SK-N-SH treated with all-trans-retinoic acid at 6 μM for 48 hours (cell line): ENCODE results near the gene SERGEF.

Experiments
- ATAC-seq: fragments of 200-7000 bp; cut with Tn5 transposase; 3 replicates; pipeline ENCODE4 v1.9.1; 2020; ENCODE audit warnings: mild to moderate bottlenecking, moderate library complexity
- ARNTL ChIP-seq: fragments of 450-650 bp; formaldehyde crosslinking; IDR thresholded peaks from 2 replicates; pipeline ENCODE4 v1.5.0; 2020; ENCODE audit warnings: low read depth, mild to moderate bottlenecking, moderate library complexity, borderline replicate concordance
- CSDC2 ChIP-seq: fragments of 250-450 bp; sonication (Bioruptor Pico); IDR thresholded peaks from 2 replicates; pipeline ENCODE4 v1.5.0; 2020; ENCODE audit warnings: mild to moderate bottlenecking, moderate library complexity
- ESRRG ChIP-seq: fragments of 250-450 bp; sonication (Bioruptor Pico); IDR thresholded peaks from 2 replicates; pipeline ENCODE4 v1.6.1; 2021; ENCODE audit warnings: mild to moderate bottlenecking
- GLIS3 ChIP-seq: fragments of 250-450 bp; sonication (Bioruptor Pico); IDR thresholded peaks from 2 replicates; pipeline ENCODE4 v1.5.0; 2020; ENCODE audit warnings: mild to moderate bottlenecking, moderate library complexity
- ISL1 ChIP-seq: fragments of 250-450 bp; sonication (Bioruptor Pico); IDR thresholded peaks from 2 replicates; pipeline ENCODE4 v2.1.2; 2022; ENCODE audit warnings: mild to moderate bottlenecking, moderate library complexity
- OSR1 ChIP-seq: fragments of 250-450 bp; sonication (Bioruptor Pico); IDR thresholded peaks from 2 replicates; pipeline ENCODE4 v1.8.0; 2022; ENCODE audit warnings: moderate library complexity, mild to moderate bottlenecking, inconsistent platforms
- PPARA ChIP-seq: fragments of 250-450 bp; sonication (Bioruptor Pico); IDR thresholded peaks from 2 replicates; pipeline ENCODE4 v1.5.0; 2020; ENCODE audit warnings: mild to moderate bottlenecking, borderline replicate concordance
- RARB ChIP-seq: fragments of 250-450 bp; sonication (Bioruptor Pico); IDR thresholded peaks from 2 replicates; pipeline ENCODE4 v1.8.0; 2021; ENCODE audit warnings: mild to moderate bottlenecking, moderate library complexity
- SNAI2 ChIP-seq: fragments of 250-450 bp; sonication (Bioruptor Pico); IDR thresholded peaks from 2 replicates; pipeline ENCODE4 v1.5.0; 2020; ENCODE audit warnings: mild to moderate bottlenecking, moderate library complexity
- TCF4 ChIP-seq: fragments of 250-450 bp; sonication (Bioruptor Pico); IDR thresholded peaks from 2 replicates; pipeline ENCODE4 v1.8.0; 2021; ENCODE audit warnings: mild to moderate bottlenecking, moderate library complexity, borderline replicate concordance
- TOX ChIP-seq: fragments of 250-450 bp; sonication (Bioruptor Pico); IDR thresholded peaks from 2 replicates; pipeline ENCODE4 v1.8.0; 2021; ENCODE audit warnings: mild to moderate bottlenecking, moderate library complexity, borderline replicate concordance
- ZC3H10 ChIP-seq: fragments of 250-450 bp; sonication (Bioruptor Pico); IDR thresholded peaks from 2 replicates; pipeline ENCODE4 v1.5.1; 2021; ENCODE audit warnings: mild to moderate bottlenecking, moderate library complexity
- ZFP3 ChIP-seq: fragments of 250-450 bp; sonication (Bioruptor Pico); IDR thresholded peaks from 2 replicates; pipeline ENCODE4 v1.5.0; 2020; ENCODE audit warnings: mild to moderate bottlenecking, moderate library complexity
- ZFP30 ChIP-seq: fragments of 450-650 bp; formaldehyde crosslinking; IDR thresholded peaks from 2 replicates; pipeline ENCODE4 v1.5.0; 2022; ENCODE audit warnings: mild to moderate bottlenecking, moderate library complexity
- ZNF565 ChIP-seq: fragments of 450-650 bp; formaldehyde crosslinking; conservative IDR thresholded peaks from 2 replicates; pipeline ENCODE4 v1.5.0; 2020; ENCODE audit warnings: low read depth, mild to moderate bottlenecking, moderate library complexity
- ZNF70 ChIP-seq: fragments of 450-650 bp; formaldehyde crosslinking; IDR thresholded peaks from 2 replicates; pipeline ENCODE4 v1.5.0; 2020; ENCODE audit warnings: mild to moderate bottlenecking, moderate library complexity
- ZNF8 ChIP-seq: fragments of 450-650 bp; formaldehyde crosslinking; IDR thresholded peaks from 2 replicates; pipeline ENCODE4 v1.5.0; 2020; ENCODE audit warnings: mild to moderate bottlenecking, moderate library complexity
- TF ChIP-seq, protein P1 (sequence below): fragments of 250-450 bp; sonication (Bioruptor Pico); IDR thresholded peaks from 2 replicates; pipeline ENCODE4 v1.5.0; 2020; ENCODE audit warnings: mild to moderate bottlenecking, moderate library complexity
- TF ChIP-seq, protein P2 (sequence below): fragments of 250-450 bp; sonication (Bioruptor Pico); IDR thresholded peaks from 2 replicates; pipeline ENCODE4 v1.5.1; 2021; ENCODE audit warnings: mild to moderate bottlenecking, moderate library complexity
- TF ChIP-seq, protein P3 (sequence below): fragments of 250-450 bp; sonication (Bioruptor Pico); IDR thresholded peaks from 2 replicates; pipeline ENCODE4 v1.8.0; 2021; ENCODE audit warnings: low read depth, mild to moderate bottlenecking, moderate library complexity, borderline replicate concordance
- TF ChIP-seq, protein P4 (sequence below): fragments of 250-450 bp; sonication (Bioruptor Pico); IDR thresholded peaks from 2 replicates; pipeline ENCODE4 v1.5.1; 2020; ENCODE audit warnings: low read depth, mild to moderate bottlenecking, moderate library complexity
- TF ChIP-seq, protein P5 (sequence below): fragments of 250-450 bp; sonication (Bioruptor Pico); IDR thresholded peaks from 2 replicates; pipeline ENCODE4 v1.8.0; 2020; ENCODE audit warnings: mild to moderate bottlenecking, moderate library complexity, borderline replicate concordance

SERGEF gene

DNA sequence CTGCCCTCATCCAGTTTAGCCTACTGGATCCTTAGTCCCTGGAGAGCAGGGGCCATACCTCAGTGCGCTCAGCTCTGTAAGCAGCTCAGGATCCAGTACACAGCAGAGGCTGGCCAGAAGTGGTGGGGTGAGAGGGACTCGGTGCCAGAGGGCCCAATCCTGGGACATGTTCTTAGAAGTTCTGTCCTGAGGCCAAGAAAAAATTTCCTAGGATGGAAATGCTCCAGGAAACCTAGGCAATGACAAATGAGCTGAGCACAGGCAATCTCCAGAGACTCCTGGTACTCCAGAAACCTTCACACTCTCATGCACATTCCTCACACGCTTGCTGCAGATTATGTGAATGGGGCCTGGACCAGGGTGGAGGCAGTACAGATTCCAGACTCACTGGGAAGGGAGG is 89.6 kb downstream of the SERGEF start (continued):
- TF ChIP-seq, protein P1, sequence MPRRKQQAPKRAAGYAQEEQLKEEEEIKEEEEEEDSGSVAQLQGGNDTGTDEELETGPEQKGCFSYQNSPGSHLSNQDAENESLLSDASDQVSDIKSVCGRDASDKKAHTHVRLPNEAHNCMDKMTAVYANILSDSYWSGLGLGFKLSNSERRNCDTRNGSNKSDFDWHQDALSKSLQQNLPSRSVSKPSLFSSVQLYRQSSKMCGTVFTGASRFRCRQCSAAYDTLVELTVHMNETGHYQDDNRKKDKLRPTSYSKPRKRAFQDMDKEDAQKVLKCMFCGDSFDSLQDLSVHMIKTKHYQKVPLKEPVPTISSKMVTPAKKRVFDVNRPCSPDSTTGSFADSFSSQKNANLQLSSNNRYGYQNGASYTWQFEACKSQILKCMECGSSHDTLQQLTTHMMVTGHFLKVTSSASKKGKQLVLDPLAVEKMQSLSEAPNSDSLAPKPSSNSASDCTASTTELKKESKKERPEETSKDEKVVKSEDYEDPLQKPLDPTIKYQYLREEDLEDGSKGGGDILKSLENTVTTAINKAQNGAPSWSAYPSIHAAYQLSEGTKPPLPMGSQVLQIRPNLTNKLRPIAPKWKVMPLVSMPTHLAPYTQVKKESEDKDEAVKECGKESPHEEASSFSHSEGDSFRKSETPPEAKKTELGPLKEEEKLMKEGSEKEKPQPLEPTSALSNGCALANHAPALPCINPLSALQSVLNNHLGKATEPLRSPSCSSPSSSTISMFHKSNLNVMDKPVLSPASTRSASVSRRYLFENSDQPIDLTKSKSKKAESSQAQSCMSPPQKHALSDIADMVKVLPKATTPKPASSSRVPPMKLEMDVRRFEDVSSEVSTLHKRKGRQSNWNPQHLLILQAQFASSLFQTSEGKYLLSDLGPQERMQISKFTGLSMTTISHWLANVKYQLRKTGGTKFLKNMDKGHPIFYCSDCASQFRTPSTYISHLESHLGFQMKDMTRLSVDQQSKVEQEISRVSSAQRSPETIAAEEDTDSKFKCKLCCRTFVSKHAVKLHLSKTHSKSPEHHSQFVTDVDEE, result no peak
- no peak for TF ChIP-seq ZNF565 (CRISPR knock-in tag)
- TF ChIP-seq, all 23 proteins: peak for 0

DNA sequence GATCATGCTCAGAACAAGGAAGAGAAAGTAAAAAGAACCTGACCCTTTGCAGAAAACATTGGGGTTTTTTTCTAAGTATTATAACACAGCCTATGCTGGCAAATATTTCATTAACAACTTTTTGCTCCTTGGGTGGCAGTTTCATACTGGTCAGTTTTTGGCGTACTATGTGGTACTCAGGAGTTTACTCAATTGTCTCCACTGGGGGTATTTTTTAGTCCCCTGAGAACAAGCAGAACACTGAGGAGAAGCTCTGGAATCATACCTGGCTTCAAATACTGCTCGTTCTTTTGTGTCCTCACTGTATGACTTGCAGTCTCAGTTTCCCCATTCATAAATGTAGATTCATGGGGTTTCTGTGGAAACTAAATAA is 90.4 kb downstream of the SERGEF start:
- no peak for TF ChIP-seq SNAI2 (CRISPR knock-in tag)
- no peak for TF ChIP-seq ZNF8 (CRISPR knock-in tag)
- TF ChIP-seq, protein P2, sequence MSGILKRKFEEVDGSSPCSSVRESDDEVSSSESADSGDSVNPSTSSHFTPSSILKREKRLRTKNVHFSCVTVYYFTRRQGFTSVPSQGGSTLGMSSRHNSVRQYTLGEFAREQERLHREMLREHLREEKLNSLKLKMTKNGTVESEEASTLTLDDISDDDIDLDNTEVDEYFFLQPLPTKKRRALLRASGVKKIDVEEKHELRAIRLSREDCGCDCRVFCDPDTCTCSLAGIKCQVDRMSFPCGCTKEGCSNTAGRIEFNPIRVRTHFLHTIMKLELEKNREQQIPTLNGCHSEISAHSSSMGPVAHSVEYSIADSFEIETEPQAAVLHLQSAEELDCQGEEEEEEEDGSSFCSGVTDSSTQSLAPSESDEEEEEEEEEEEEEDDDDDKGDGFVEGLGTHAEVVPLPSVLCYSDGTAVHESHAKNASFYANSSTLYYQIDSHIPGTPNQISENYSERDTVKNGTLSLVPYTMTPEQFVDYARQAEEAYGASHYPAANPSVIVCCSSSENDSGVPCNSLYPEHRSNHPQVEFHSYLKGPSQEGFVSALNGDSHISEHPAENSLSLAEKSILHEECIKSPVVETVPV (CRISPR knock-in tag), result no peak
- TF ChIP-seq, protein P3, sequence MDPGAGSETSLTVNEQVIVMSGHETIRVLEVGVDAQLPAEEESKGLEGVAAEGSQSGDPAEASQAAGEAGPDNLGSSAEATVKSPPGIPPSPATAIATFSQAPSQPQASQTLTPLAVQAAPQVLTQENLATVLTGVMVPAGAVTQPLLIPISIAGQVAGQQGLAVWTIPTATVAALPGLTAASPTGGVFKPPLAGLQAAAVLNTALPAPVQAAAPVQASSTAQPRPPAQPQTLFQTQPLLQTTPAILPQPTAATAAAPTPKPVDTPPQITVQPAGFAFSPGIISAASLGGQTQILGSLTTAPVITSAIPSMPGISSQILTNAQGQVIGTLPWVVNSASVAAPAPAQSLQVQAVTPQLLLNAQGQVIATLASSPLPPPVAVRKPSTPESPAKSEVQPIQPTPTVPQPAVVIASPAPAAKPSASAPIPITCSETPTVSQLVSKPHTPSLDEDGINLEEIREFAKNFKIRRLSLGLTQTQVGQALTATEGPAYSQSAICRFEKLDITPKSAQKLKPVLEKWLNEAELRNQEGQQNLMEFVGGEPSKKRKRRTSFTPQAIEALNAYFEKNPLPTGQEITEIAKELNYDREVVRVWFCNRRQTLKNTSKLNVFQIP (CRISPR knock-in tag), result no peak
- TF ChIP-seq PPARA (CRISPR knock-in tag), result no peak
- no peak for TF ChIP-seq GLIS3 (CRISPR knock-in tag)
- TF ChIP-seq ZFP30 (CRISPR knock-in tag), result no peak
- no peak for TF ChIP-seq ZNF70 (CRISPR knock-in tag)
- TF ChIP-seq TCF4 (CRISPR knock-in tag), result no peak
- TF ChIP-seq, protein P4, sequence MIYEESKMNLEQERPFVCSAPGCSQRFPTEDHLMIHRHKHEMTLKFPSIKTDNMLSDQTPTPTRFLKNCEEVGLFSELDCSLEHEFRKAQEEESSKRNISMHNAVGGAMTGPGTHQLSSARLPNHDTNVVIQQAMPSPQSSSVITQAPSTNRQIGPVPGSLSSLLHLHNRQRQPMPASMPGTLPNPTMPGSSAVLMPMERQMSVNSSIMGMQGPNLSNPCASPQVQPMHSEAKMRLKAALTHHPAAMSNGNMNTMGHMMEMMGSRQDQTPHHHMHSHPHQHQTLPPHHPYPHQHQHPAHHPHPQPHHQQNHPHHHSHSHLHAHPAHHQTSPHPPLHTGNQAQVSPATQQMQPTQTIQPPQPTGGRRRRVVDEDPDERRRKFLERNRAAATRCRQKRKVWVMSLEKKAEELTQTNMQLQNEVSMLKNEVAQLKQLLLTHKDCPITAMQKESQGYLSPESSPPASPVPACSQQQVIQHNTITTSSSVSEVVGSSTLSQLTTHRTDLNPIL (CRISPR knock-in tag), result no peak
- no peak for TF ChIP-seq OSR1 (CRISPR knock-in tag)
- no peak for TF ChIP-seq ZC3H10
- no peak for TF ChIP-seq CSDC2 (CRISPR knock-in tag)
- no peak for TF ChIP-seq ZNF565 (CRISPR knock-in tag)
- no peak for TF ChIP-seq ISL1 (CRISPR knock-in tag)
- TF ChIP-seq TOX (CRISPR knock-in tag), result no peak
- no peak for TF ChIP-seq RARB
- TF ChIP-seq, protein P1, result no peak
- no peak for TF ChIP-seq ARNTL (CRISPR knock-in tag)
- no peak for TF ChIP-seq ESRRG (CRISPR knock-in tag)
- TF ChIP-seq, all 23 proteins: peak for 0
- no peak for ATAC-seq

DNA sequence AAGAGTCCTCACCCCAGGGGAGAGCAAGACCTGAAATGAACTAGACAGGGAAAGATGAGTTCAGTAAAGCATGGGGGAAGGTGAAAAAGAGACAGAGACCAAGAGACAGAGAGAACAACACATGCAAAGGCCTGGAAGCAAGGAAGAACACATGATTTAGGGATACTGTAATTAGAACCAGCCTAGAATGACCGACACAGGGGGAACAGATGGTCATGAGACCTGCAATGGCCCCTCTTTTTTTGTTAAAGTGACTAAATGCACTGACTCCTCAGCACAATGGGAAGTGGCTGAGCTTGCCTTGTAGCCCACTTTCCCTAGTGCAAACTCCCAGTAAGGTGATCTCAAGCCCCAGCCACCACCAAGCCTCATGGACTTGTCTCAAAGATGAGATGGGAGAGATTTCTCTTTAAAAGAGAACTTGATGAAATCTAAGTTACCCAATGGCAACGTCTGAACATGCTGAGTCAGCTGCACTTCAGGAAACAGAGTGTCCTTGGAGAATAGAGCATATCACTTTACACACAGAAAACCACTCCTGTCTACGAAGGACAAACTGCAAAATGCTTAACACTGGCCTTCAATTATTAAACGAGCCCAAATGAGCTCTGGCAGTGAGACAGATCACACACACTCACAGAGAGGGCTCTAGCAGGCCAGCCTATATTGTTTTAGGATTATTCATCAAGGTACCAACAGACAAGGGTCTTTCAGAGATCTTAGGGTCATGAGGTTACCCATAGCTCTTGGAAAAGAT is 91.0 kb downstream of the SERGEF start:
- peak; percentile 65 for ATAC-seq
- TF ChIP-seq ZC3H10 (no peak), ZNF8 (CRISPR knock-in tag) (no peak), ZFP30 (CRISPR knock-in tag) (no peak), ZFP3 (CRISPR knock-in tag) (no peak), ESRRG (CRISPR knock-in tag) (no peak), ZNF70 (CRISPR knock-in tag) (no peak), PPARA (CRISPR knock-in tag) (no peak), OSR1 (CRISPR knock-in tag) (no peak)
- TF ChIP-seq, protein P4 (CRISPR knock-in tag), result no peak
- TF ChIP-seq, protein P2 (CRISPR knock-in tag), result no peak
- TF ChIP-seq, protein P5, sequence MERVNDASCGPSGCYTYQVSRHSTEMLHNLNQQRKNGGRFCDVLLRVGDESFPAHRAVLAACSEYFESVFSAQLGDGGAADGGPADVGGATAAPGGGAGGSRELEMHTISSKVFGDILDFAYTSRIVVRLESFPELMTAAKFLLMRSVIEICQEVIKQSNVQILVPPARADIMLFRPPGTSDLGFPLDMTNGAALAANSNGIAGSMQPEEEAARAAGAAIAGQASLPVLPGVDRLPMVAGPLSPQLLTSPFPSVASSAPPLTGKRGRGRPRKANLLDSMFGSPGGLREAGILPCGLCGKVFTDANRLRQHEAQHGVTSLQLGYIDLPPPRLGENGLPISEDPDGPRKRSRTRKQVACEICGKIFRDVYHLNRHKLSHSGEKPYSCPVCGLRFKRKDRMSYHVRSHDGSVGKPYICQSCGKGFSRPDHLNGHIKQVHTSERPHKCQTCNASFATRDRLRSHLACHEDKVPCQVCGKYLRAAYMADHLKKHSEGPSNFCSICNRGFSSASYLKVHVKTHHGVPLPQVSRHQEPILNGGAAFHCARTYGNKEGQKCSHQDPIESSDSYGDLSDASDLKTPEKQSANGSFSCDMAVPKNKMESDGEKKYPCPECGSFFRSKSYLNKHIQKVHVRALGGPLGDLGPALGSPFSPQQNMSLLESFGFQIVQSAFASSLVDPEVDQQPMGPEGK (CRISPR knock-in tag), result no peak
